Hepatocyte (in vitro differentiated cells): ENCODE measurements around the gene TNNT2. TPM values are rescaled to one million over a fixed set of nuclear protein-coding genes. Genes with fewer than 3 reads are reported as not detected.

ENCODE experiments used
- DNase-seq: peaks from one replicate; pipeline ENCODE4 v3.0.0-alpha.2; 2016; ENCODE audit warnings: low spot score
- H2AFZ ChIP-seq: fragments of 200-600 bp; sonication (generic); 2 replicates; pipeline ENCODE4 v1.6.0; 2016; ENCODE audit warnings: antibody characterized with exemption, mild to moderate bottlenecking
- H3K27ac ChIP-seq: fragments of 200-600 bp; sonication (generic); 2 replicates; pipeline ENCODE4 v1.5.1; 2016; ENCODE audit warnings: mild to moderate bottlenecking
- H3K27me3 ChIP-seq: fragments of 200-600 bp; sonication (generic); 2 replicates; pipeline ENCODE4 v1.6.1; 2016
- H3K36me3 ChIP-seq: fragments of 200-600 bp; sonication (generic); replicated peaks from 2 replicates; pipeline ENCODE4 v1.5.1; 2016; ENCODE audit warnings: low read depth; ENCODE audit not compliant: insufficient read depth
- H3K4me1 ChIP-seq: fragments of 200-600 bp; sonication (generic); 2 replicates; pipeline ENCODE4 v1.5.1; 2016; ENCODE audit warnings: mild to moderate bottlenecking, moderate library complexity; ENCODE audit not compliant: insufficient read depth
- H3K4me2 ChIP-seq: fragments of 200-600 bp; sonication (generic); 2 replicates; pipeline ENCODE4 v1.6.0; 2016
- H3K4me3 ChIP-seq: fragments of 200-600 bp; sonication (generic); 2 replicates; pipeline ENCODE4 v1.5.1; 2016; ENCODE audit warnings: mild to moderate bottlenecking
- H3K79me2 ChIP-seq: fragments of 200-600 bp; sonication (generic); 2 replicates; pipeline ENCODE4 v1.6.0; 2017; ENCODE audit warnings: mild to moderate bottlenecking
- H3K9me2 ChIP-seq: fragments of 200-600 bp; sonication (generic); replicated peaks from 2 replicates; pipeline ENCODE4 v1.6.0; 2017; ENCODE audit warnings: mild to moderate bottlenecking; ENCODE audit not compliant: insufficient read depth
- H3K9me3 ChIP-seq: fragments of 200-600 bp; sonication (generic); 2 replicates; pipeline ENCODE4 v1.5.1; 2016; ENCODE audit warnings: low read depth, mild to moderate bottlenecking
- H4K20me1 ChIP-seq: fragments of 200-600 bp; sonication (generic); 2 replicates; pipeline ENCODE4 v1.6.0; 2016; ENCODE audit warnings: mild to moderate bottlenecking; ENCODE audit not compliant: insufficient read depth, poor library complexity, severe bottlenecking
- EZH2 ChIP-seq: fragments of 200-600 bp; sonication (generic); IDR thresholded peaks from 2 replicates; pipeline ENCODE4 v1.6.1; 2016; ENCODE audit warnings: antibody characterized with exemption, mild to moderate bottlenecking, borderline replicate concordance
- EZH2phosphoT487 ChIP-seq: fragments of 200-600 bp; sonication (generic); IDR thresholded peaks from one replicate; pipeline ENCODE4 v1.6.1; 2018; ENCODE audit warnings: antibody characterized with exemption, mild to moderate bottlenecking, low read depth, moderate library complexity; ENCODE audit not compliant: unreplicated experiment, severe bottlenecking
- WGBS: methylation state at CpG from one replicate; pipeline ENCODE4 v1.1.6; 2016; ENCODE audit warnings: low lambda C conversion rate; ENCODE audit errors: missing lambda C conversion rate; 5-methylcytosine and 5-hydroxymethylcytosine counted together
- polyA plus RNA-seq: library from polyadenylated mRNA; unstranded; fragments of >200 nt; fragmentation: Nextera tagmentation; extraction: Ambion mirVana; gene quantifications from 2 replicates; pipeline ENCODE4 v1.2.1, GENCODE V29; 2016
- total RNA-seq: library from RNA; depleted of rRNA; stranded (reverse); fragments of >200 nt; gene quantifications from 2 replicates; pipeline ENCODE4 v1.2.3, GENCODE V29; 2014
- TF ChIP-seq, protein P1 (sequence below): fragments of 200-600 bp; sonication (generic); IDR thresholded peaks from 2 replicates; pipeline ENCODE4 v1.5.1; 2016; ENCODE audit warnings: antibody characterized with exemption, mild to moderate bottlenecking; ENCODE audit not compliant: poor library complexity

TNNT2 gene
- total and polyA plus RNA-seq, 2 experiments from 2014 or later: 25.9 to 33.5 TPM

- Histone ChIP-seq H3K27me3 (no peaks in the 10 kb centered on the region), H4K20me1 (no peaks in the 10 kb centered on the region), H3K4me1 (no peaks in the 10 kb centered on the region), H2AFZ (no peak overlapping the region), H3K4me3 (no peak overlapping the region), H3K36me3 (no peaks in the 10 kb centered on the region), H3K9me3 (no peaks in the 10 kb centered on the region), H3K27ac (no peak overlapping the region), H3K9me2 (no peaks in the 10 kb centered on the region), H3K4me2 (no peak overlapping the region), H3K79me2 (no peaks in the 10 kb centered on the region)
- no peak for TF ChIP-seq EZH2phosphoT487
- TF ChIP-seq, protein P1, sequence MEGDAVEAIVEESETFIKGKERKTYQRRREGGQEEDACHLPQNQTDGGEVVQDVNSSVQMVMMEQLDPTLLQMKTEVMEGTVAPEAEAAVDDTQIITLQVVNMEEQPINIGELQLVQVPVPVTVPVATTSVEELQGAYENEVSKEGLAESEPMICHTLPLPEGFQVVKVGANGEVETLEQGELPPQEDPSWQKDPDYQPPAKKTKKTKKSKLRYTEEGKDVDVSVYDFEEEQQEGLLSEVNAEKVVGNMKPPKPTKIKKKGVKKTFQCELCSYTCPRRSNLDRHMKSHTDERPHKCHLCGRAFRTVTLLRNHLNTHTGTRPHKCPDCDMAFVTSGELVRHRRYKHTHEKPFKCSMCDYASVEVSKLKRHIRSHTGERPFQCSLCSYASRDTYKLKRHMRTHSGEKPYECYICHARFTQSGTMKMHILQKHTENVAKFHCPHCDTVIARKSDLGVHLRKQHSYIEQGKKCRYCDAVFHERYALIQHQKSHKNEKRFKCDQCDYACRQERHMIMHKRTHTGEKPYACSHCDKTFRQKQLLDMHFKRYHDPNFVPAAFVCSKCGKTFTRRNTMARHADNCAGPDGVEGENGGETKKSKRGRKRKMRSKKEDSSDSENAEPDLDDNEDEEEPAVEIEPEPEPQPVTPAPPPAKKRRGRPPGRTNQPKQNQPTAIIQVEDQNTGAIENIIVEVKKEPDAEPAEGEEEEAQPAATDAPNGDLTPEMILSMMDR: no peak
- no peak for TF ChIP-seq EZH2
- no peak for DNase-seq
Observed at GRCh38 chr1:201351617-201352016, 25.9 kb downstream of the TNNT2 start.

DNA sequence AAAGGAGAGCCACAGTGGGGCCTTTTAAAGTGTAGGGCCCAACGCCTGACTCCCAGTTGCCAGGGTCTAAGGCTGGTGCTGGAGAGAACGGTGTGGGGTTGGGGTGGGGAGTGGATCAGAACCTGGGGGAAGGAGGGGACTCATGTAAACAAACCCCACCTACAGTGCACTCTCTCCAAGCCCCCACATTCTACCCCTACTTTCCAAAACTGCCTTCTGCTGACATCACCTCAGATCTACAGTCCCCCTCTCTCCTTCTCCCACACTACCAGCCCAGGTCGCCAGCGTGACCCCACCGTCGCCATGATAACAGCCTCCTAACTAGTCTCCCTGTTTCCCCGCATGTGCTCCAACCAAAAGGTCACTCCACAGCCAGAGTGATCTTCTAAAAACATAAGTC is 26.6 kb downstream of the TNNT2 start:
- Histone ChIP-seq H3K9me2 (no peaks in the 10 kb centered on the region), H3K79me2 (no peaks in the 10 kb centered on the region), H3K27ac (no peak overlapping the region), H3K9me3 (no peaks in the 10 kb centered on the region), H2AFZ (no peak overlapping the region), H3K4me2 (no peak overlapping the region), H3K36me3 (no peaks in the 10 kb centered on the region), H3K4me3 (no peak overlapping the region), H4K20me1 (no peaks in the 10 kb centered on the region), H3K4me1 (no peaks in the 10 kb centered on the region), H3K27me3 (no peaks in the 10 kb centered on the region)
- 84% methylated on average over 7 of the region's 7 CpGs for WGBS
- TF ChIP-seq EZH2 (no peak), EZH2phosphoT487 (no peak)
- TF ChIP-seq, protein P1: no peak
- DNase-seq: no peak

DNA sequence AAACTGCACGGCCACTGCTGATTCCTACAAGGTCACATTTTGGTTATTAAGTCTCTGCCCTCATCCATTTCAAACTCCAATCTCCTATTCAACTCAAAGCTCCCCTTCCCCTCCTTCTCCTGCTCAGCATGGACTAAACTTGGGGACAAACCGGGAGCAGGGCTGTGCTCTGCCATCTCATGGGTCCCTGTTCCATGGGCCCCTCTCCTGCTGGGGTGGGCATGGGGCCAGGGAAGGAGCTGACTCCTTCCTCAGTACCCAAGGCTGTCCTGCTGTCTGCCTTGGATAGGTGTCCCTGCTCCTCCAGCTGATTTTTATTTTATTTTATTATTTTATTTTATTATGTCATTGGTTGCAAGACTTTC is 27.1 kb downstream of the TNNT2 start:
- no peak overlapping the region for H3K4me2 ChIP-seq
- WGBS: 79% methylated on average over 2 of the region's 2 CpGs
- no peaks in the 10 kb centered on the region for H3K9me3 ChIP-seq
- TF ChIP-seq, protein P1: no peak
- H3K9me2 ChIP-seq: no peaks in the 10 kb centered on the region
- no peak overlapping the region for H3K27ac ChIP-seq
- no peak overlapping the region for H3K4me3 ChIP-seq
- H3K27me3 ChIP-seq: no peaks in the 10 kb centered on the region
- no peak overlapping the region for H2AFZ ChIP-seq
- H3K79me2 ChIP-seq: no peaks in the 10 kb centered on the region
- no peaks in the 10 kb centered on the region for H3K4me1 ChIP-seq
- DNase-seq: no peak
- no peaks in the 10 kb centered on the region for H3K36me3 ChIP-seq
- H4K20me1 ChIP-seq: no peaks in the 10 kb centered on the region

DNA sequence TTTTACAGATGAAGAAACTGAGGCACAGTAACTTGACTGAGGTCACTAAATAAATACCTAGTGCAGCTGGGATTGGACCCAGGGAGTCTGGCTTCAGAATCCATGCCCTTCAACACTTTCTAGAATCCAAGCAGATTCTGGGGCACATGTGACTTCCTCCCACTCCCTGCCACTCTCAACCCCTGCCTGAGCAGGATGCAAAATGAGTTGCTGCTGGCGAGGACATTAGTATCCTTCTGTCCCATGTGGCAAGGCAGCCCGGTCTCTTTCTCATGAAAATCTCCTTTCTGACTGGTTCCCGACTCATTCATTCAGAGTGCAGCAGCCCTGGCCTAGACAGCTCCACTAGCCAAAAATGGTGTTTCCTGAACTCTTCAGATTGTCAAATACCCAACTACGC is 28.4 kb downstream of the TNNT2 start:
- TF ChIP-seq, protein P1: no peak
- TF ChIP-seq EZH2: no peak
- TF ChIP-seq EZH2phosphoT487: no peak
- Histone ChIP-seq H4K20me1 (no peaks in the 10 kb centered on the region), H3K36me3 (no peaks in the 10 kb centered on the region), H3K4me3 (no peak overlapping the region), H3K27me3 (no peaks in the 10 kb centered on the region), H3K79me2 (no peaks in the 10 kb centered on the region), H3K9me3 (no peaks in the 10 kb centered on the region), H3K4me1 (no peaks in the 10 kb centered on the region), H3K9me2 (no peaks in the 10 kb centered on the region), H2AFZ (no peak overlapping the region), H3K4me2 (no peak overlapping the region), H3K27ac (no peak overlapping the region)
- no peak for DNase-seq
- 93% methylated on average over 4 of the region's 4 CpGs for WGBS
